Measurements from ENCODE around the gene ATG9A.

Gene ATG9A

GRCh38 chr2:219221957-219222518, 7.4 kb downstream of the ATG9A start:
- DNase-seq, result no peak

GRCh38 chr2:219220652-219221402, 8.6 kb downstream of the ATG9A start:
- no peak for DNase-seq

GRCh38 chr2:219219784-219220532, 9.5 kb downstream of the ATG9A start:
- DNase-seq, result no peak

DNA sequence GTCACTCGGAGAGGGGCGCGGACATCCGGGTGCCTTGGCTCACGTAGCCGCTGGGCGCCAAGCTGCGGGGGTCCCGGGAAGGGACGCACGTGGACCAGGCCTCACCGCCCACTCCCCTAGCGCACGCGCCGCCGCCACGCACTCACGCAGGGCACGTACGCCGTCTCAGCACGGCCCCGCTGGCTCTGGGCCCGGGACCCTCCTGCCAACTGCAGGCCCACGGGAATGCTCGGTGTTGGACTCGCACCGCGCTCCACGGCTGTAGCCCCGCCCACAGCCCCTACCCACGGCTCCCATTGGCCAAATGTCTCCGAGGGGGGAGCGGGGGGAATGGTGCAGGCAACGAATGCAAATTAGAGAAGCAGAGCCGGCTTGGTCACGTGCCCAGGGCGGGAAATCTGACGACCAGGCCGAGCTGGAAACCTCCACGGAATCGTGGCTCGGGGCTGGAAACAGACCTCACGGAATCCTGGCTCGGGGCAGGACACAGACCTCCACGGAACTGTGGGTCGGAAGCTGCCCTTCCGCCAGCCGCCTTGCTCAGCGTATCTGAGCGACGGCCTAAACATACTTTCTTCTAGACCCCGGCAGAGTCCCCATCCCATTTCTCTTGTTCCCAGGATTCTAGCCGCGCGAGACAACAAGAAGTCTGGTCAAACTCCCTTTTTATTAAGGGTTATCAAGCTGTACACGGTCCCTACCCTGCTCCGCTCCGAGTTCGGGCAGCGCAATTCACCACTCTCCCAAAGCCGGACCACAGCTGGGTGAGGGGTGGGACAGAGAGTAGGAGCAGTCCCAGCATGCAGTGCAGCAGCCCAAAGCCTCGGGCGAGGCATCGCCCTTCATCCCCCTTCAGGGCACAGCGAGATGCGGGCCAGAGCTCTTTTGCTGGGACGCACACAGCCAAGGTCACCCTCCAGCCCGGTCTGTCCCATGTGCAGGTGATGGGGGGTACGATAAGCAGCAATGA, 10.4 kb downstream of the ATG9A start, which contains the start of gene ABCB6:
TSS of gene ABCB6 (minus strand) at position 227 of the 970 bp plus-strand sequence. CDS start 285 bp downstream, outside the sequence.
- peak; percentile 95 for DNase-seq

DNA sequence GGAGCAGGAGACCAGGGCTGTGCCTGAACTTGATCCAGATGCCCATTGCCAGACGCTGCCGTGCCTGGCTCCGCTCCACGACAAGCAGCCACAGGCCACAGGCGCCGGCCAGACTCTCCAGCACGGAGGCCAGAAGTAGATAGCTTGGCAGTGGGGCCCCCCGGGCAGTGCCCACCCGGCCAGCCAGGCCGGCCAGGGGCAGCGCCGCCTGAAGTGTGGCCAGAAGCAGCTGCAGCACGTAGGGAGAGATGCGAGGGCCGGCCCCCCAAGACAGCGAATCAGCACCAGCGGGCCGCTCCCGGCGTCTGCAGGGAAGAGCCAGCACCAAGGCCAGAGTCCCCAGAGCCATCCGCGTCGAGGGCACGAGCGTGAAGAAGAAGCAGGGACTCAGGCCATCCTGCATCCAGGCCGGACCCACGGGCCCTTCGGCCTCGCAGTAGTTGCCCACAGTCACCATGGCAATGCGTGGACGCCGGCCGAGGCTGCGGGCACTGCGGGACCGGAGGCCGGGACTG, 11.2 kb downstream of the ATG9A start:
- peak; percentile 50 for DNase-seq

- no peak for DNase-seq
These were observed 12.9 kb downstream of the ATG9A start for GRCh38 chr2:219216535-219216915.

GRCh38 chr2:219215871-219216534, 13.4 kb downstream of the ATG9A start:
- DNase-seq, result no peak

DNA sequence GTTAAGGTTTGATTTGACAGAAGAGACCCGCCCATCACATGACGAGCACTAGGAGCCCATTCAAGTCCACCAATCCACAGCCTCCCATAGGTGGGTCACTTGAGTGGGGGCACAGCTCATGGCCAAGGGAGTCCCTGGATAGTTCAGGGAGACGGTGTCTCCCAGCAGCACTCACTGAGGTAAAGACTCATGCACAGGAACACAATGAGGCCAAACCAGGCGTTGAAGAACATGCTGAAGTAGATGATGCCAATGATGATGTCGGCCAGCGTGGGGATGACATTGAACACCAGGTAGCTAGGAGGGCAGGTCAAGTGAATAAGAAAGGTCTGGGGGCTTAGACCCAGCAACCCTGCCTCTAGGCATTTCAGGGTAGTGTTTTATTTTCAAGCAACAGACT, 14.7 kb downstream of the ATG9A start:
- DNase-seq, result no peak

DNA sequence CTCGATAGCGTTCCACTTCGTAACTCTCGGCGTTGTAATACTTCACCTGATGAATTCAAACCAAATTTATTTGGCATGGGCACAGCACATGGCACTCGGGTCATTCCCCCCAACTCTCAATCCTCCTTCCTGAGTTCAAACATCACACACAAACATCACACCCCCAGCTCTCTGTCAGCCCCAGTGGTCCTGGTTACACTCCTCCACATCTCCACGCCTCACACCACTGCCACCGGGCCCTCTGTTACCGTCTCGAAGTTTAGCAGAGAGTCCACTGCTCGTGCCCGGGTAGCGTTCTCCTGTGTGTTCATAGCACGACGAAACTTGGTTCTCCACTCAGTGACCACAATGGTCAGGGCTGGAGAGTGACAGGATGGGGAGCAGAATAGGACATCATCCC, 15.3 kb downstream of the ATG9A start:
- DNase-seq, result no peak

DNA sequence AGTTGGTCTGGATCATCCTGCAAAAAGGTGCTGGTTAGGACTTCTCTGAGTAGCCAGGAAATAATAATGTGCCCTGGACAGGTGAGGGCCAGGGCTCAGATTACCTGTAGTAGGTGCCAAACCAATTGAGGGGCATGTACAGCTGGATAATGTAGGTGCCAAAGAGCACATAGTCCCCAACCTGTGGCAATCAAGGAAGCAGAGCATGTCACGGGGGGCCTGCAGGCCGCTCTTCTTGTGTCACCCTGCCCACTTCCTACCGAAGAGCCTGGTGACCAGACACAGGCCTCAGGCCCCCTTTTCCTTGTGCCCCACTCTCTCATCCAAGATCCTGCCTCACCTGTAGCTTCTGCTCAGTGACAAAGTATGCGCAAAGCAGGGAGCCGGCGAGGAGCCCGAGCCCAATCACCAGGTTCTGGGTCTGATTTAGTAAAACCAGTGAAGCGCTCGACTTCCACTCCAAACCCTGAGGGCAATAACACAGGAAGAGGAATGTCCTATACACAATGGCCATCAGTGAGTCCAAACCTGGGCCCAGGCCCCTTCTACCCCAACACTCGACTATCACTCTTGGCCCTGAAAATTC, 15.9 kb downstream of the ATG9A start:
- no peak for DNase-seq

GRCh38 chr2:219213026-219213415, 16.4 kb downstream of the ATG9A start:
- DNase-seq, result no peak

- DNase-seq, result no peak
These were observed 18.5 kb downstream of the ATG9A start for GRCh38 chr2:219210886-219211362.

GRCh38 chr2:219210196-219210885, 19.1 kb downstream of the ATG9A start:
- DNase-seq, result no peak

DNA sequence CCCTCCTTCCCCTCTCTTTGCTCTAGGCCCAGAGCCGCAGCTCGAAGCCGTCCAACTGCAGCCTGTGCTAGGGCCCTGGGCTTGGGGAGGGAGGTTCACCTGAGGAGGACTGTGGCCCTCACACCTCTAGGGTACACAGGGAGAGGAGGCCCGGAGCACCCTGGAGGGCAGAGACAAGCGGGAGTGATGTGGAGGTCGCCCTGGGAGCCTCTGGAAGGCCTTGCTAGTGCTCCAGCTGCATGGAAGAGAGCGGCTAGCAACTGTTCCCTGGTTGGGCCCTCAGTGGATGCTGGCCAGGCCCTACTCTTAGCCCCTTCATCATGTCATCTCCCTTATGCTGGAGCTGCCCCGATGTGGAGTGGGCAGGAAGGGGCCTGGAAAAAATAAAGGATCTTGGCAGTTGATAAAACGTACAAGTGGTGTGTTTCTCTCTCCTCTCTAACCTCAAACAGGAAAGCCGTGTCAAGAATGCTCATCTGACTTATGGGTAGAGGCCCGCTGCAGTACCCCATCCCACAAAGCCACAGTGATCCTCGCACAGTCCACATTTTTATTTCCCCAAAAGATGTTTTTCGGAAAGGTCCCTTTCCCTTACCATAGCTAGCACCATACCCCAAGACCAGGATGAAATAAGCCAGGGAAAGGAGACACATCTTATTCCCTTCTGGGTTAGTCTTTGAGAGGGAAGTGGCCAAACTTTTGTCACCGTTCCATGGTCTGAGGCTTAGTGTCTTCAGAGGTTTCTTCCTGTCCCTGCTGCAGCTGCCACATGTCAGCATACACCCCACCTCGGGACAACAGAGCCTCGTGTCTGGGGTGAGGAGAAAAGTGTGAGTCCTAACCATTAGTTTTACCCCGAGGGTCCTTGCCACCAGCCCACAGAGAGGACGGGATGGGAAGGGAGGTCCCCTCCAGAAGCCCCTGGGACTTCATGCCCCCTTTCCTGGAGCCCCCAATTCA, 19.9 kb downstream of the ATG9A start:
- DNase-seq, result no peak

GRCh38 chr2:219207884-219208740, 21.3 kb downstream of the ATG9A start:
- DNase-seq, result no peak

DNA sequence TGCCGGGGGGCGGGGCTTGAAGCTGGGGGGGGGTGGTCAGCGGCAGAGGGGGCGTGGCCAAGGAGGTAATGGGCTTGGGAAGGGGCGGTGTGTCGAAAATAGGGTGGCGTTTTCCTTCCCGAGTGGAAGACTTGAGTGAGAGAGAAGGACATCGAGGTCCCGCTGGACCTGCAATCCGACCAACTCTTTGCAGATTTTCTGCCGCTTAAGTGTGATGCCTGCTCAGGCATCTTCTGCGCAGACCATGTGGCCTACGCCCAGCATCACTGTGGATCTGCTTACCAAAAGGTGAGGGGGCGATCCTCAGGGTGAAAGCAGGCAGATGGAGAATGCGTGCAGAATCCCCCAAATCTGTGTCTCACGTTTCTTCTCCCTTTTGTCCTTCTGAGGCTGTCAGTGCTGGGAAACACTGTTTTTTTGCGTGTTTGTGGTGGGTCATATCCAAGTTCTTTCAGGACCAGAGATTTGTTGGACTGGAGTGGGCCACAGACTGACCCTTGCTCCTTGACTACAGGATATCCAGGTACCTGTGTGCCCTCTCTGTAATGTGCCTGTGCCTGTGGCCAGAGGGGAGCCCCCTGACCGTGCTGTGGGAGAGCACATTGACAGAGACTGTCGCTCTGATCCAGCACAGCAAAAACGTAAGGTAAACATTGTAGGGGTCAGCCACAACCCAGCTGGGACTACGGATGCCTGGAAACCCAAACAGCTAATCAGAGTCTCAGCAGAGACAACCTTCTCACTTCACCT, 22.1 kb downstream of the ATG9A start:
- DNase-seq, result no peak

DNA sequence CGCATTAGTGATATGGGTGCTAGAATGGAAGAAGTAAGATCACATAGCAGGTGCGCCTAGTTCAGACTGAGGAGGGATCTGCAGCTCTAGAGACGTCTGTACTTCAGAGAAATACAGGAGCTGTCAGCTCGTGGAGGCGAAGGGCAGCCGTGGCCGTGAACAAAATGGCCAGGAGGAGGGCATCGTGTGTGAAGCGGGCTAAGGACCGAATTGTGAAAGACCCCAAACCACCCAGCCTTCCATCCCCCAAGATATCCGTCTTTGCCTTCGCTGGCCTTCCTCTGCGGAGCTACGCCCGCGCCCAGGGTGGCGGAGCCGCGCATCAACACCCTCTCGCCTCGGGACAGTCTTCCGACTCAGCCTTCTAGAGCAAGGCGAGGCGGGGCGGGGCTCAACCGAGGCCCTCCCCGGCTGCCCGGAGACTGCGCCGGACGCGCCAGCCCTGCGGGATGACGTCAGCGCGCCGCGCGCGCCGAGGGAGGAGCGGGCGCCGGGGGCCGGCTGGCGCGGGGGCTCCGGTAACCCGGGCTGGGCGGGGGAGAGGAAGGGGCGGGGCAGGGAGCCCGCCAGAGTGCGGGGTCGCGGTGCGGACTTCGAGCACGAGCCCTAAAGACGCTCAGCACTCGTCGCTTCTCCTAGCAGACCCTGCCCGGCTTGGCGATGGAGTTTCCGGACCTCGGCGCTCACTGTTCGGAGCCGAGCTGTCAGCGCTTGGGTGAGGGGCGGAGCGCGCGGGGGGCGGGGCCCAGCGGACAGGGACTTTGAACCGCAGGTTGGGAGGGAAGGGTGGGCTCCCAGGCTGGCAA, 22.9 kb downstream of the ATG9A start, which contains the start of gene ZFAND2B:
TSS of gene ZFAND2B (plus strand) at position 455 of the 806 bp plus-strand sequence. CDS start at position 661, 206 bp downstream.
- DNase-seq, result peak; percentile 96
